GM12801 (cell line): Measurements from ENCODE around the gene CELA1.

ENCODE experiments used
- CTCF ChIP-seq: IDR thresholded peaks from one replicate; pipeline ENCODE4 v1.5.1; 2011; ENCODE audit warnings: control low read depth; ENCODE audit not compliant: insufficient read length; ENCODE audit errors: extremely low read depth

CELA1 gene

GRCh38 chr12:51381226-51382079, 35.0 kb upstream of the CELA1 start:
- TF ChIP-seq CTCF, result no peak

- no peak for TF ChIP-seq CTCF
Observed at GRCh38 chr12:51379571-51379970, 33.1 kb upstream of the CELA1 start.

- no peak for TF ChIP-seq CTCF
Observed at GRCh38 chr12:51378749-51379148, 32.3 kb upstream of the CELA1 start.

GRCh38 chr12:51377099-51377984, 30.9 kb upstream of the CELA1 start:
- TF ChIP-seq CTCF, result no peak

GRCh38 chr12:51374856-51375255, 28.4 kb upstream of the CELA1 start:
- no peak for TF ChIP-seq CTCF

GRCh38 chr12:51374361-51374760, 27.9 kb upstream of the CELA1 start:
- TF ChIP-seq CTCF, result no peak

- TF ChIP-seq CTCF, result no peak
Observed at GRCh38 chr12:51373187-51373586, 26.7 kb upstream of the CELA1 start.
